ENCODE measurements around the gene CDHR3. TPM values are rescaled to one million over a fixed set of nuclear protein-coding genes. Genes with fewer than 3 reads are reported as not detected.

Gene CDHR3
- total RNA-seq, 1 experiment from 2014 or later, result 4.0 TPM

DNA sequence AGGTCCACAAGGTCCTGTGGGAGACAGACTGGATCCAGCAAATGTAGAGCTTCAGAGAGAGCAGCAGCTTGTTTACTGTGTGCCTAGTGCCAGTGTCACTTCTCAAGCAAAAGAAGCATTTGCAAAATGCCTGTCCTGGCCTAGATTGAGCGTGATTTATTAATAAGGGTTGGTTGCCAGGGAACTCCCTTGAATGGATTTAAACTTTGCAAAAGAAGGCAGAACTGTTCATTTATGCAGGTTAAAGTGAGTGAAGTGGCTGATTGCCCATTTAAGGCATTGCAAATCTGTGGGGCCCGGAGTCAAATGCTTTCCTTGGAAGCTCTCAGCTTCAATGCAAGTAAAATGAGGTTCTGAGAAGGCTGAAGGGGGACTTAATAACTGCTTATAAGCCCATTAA lies 71.3 kb downstream of the CDHR3 start:
- TF ChIP-seq, protein P1, sequence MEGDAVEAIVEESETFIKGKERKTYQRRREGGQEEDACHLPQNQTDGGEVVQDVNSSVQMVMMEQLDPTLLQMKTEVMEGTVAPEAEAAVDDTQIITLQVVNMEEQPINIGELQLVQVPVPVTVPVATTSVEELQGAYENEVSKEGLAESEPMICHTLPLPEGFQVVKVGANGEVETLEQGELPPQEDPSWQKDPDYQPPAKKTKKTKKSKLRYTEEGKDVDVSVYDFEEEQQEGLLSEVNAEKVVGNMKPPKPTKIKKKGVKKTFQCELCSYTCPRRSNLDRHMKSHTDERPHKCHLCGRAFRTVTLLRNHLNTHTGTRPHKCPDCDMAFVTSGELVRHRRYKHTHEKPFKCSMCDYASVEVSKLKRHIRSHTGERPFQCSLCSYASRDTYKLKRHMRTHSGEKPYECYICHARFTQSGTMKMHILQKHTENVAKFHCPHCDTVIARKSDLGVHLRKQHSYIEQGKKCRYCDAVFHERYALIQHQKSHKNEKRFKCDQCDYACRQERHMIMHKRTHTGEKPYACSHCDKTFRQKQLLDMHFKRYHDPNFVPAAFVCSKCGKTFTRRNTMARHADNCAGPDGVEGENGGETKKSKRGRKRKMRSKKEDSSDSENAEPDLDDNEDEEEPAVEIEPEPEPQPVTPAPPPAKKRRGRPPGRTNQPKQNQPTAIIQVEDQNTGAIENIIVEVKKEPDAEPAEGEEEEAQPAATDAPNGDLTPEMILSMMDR (IDR thresholded peaks at IDR 0.05; ENCODE audit: unreplicated experiment), result no peak
- BruUV-seq (replicated peaks), result no TSS peak
- Mint-ChIP-seq H3K36me3 (ENCODE audit: insufficient read depth, unreplicated experiment) (no peaks in the 10 kb centered on the region), H3K4me1 (ENCODE audit: low read depth, unreplicated experiment) (no peaks in the 10 kb centered on the region), H3K4me3 (ENCODE audit: low read depth, unreplicated experiment) (no peak overlapping the region), H3K27ac (ENCODE audit: unreplicated experiment) (no peak overlapping the region), H3K27me3 (ENCODE audit: unreplicated experiment) (peaks cover 18% of the 10 kb centered on the region), H3K9me3 (ENCODE audit: low read depth, unreplicated experiment) (no peaks in the 10 kb centered on the region)
- intact Hi-C loops (cut with micrococcal nuclease; ENCODE audit: unreplicated experiment), result no loop called here
- CTCF ChIA-PET, result no interaction called here
- no peak for DNase-seq

GRCh38 chr7:106035568-106035967 lies 72.5 kb downstream of the CDHR3 start:
- TF ChIP-seq, protein P1 (IDR thresholded peaks at IDR 0.05; ENCODE audit: unreplicated experiment), result no peak
- no peak overlapping the region for H3K4me3 Mint-ChIP-seq (ENCODE audit: low read depth, unreplicated experiment)
- no peaks in the 10 kb centered on the region for H3K4me1 Mint-ChIP-seq (ENCODE audit: low read depth, unreplicated experiment)
- no peaks in the 10 kb centered on the region for H3K9me3 Mint-ChIP-seq (ENCODE audit: low read depth, unreplicated experiment)
- BruUV-seq (replicated peaks), result no TSS peak
- peaks cover 28% of the 10 kb centered on the region for H3K27me3 Mint-ChIP-seq (ENCODE audit: unreplicated experiment)
- no peaks in the 10 kb centered on the region for H3K36me3 Mint-ChIP-seq (ENCODE audit: insufficient read depth, unreplicated experiment)
- H3K27ac Mint-ChIP-seq (ENCODE audit: unreplicated experiment), result no peak overlapping the region
- CTCF ChIA-PET, result no interaction called here
- intact Hi-C loops (cut with micrococcal nuclease; ENCODE audit: unreplicated experiment), result no loop called here
- no peak for DNase-seq

GRCh38 chr7:106036004-106036403 lies 72.9 kb downstream of the CDHR3 start:
- no peaks in the 10 kb centered on the region for H3K4me1 Mint-ChIP-seq (ENCODE audit: low read depth, unreplicated experiment)

GRCh38 chr7:106037489-106038176 lies 74.6 kb downstream of the CDHR3 start:
- Mint-ChIP-seq H3K4me3 (ENCODE audit: low read depth, unreplicated experiment) (no peak overlapping the region), H3K9me3 (ENCODE audit: low read depth, unreplicated experiment) (no peaks in the 10 kb centered on the region), H3K27ac (ENCODE audit: unreplicated experiment) (no peak overlapping the region), H3K4me1 (ENCODE audit: low read depth, unreplicated experiment) (peaks cover 5% of the 10 kb centered on the region), H3K36me3 (ENCODE audit: insufficient read depth, unreplicated experiment) (no peaks in the 10 kb centered on the region), H3K27me3 (ENCODE audit: unreplicated experiment) (peaks cover 16% of the 10 kb centered on the region)
- TF ChIP-seq, protein P1 (IDR thresholded peaks at IDR 0.05; ENCODE audit: unreplicated experiment), result no peak
- no peak for DNase-seq
- CTCF ChIA-PET, result interaction anchor here (0.6 kb wide), 1 partner anchor 321 kb away, joined by 3 read pairs; no protein-coding TSS in a partner anchor
- intact Hi-C loops (cut with micrococcal nuclease; ENCODE audit: unreplicated experiment), result no loop called here
- BruUV-seq (replicated peaks), result no TSS peak

More at GRCh38 chr7:106036004-106036403, 72.9 kb downstream of the CDHR3 start:
- H3K4me3 Mint-ChIP-seq (ENCODE audit: low read depth, unreplicated experiment), result no peak overlapping the region
- no peak overlapping the region for H3K27ac Mint-ChIP-seq (ENCODE audit: unreplicated experiment)
- H3K9me3 Mint-ChIP-seq (ENCODE audit: low read depth, unreplicated experiment), result no peaks in the 10 kb centered on the region
- CTCF ChIA-PET, result no interaction called here
- no peaks in the 10 kb centered on the region for H3K36me3 Mint-ChIP-seq (ENCODE audit: insufficient read depth, unreplicated experiment)
- DNase-seq, result no peak
- H3K27me3 Mint-ChIP-seq (ENCODE audit: unreplicated experiment), result peaks cover 28% of the 10 kb centered on the region
- TF ChIP-seq, protein P1 (IDR thresholded peaks at IDR 0.05; ENCODE audit: unreplicated experiment), result no peak
- no TSS peak for BruUV-seq (replicated peaks)
- intact Hi-C loops (cut with micrococcal nuclease; ENCODE audit: unreplicated experiment), result no loop called here
